Keratinocyte (primary cell): Measurements from ENCODE around the gene ELAVL3. TPM values are rescaled to one million over a fixed set of nuclear protein-coding genes. Genes with fewer than 3 reads are reported as not detected.

Experiments used
- DNase-seq: peaks from one replicate; pipeline ENCODE4 v3.0.0-alpha.2; 2011; ENCODE audit warnings: low read depth, missing footprints, low spot score
- FAIRE-seq: peaks from 2 replicates; lab custom pipeline; 2011; peaks lifted over from hg19 to GRCh38; lab: Jason Lieb, UNC
- H2AFZ ChIP-seq: 2 replicates; pipeline ENCODE4 v1.6.0; 2012; ENCODE audit warnings: low read length, control low read depth, inconsistent platforms; ENCODE audit not compliant: control insufficient read depth
- H3K27ac ChIP-seq: 2 replicates; pipeline ENCODE4 v1.5.1; 2011; ENCODE audit warnings: low read length; ENCODE audit not compliant: control insufficient read depth, insufficient read depth
- H3K27me3 ChIP-seq: 3 replicates; pipeline ENCODE4 v1.6.0; 2011; ENCODE audit warnings: low read length; ENCODE audit not compliant: control insufficient read depth, insufficient read depth; ENCODE audit errors: extremely low read depth
- H3K36me3 ChIP-seq, 2 experiments: 2 replicates in 1 of 2; 3 replicates in 1 of 2; pipeline ENCODE4 v1.5.1; 2011; ENCODE audit warnings: low read length in 2 of 2, mild to moderate bottlenecking in 1 of 2; ENCODE audit not compliant: control insufficient read depth in 2 of 2, insufficient read depth in 2 of 2; ENCODE audit errors: extremely low read depth in 1 of 2
- H3K4me1 ChIP-seq: 3 replicates; pipeline ENCODE4 v1.5.1; 2011; ENCODE audit warnings: low read length; ENCODE audit not compliant: control insufficient read depth, insufficient read depth; ENCODE audit errors: extremely low read depth
- H3K4me2 ChIP-seq: 3 replicates; pipeline ENCODE4 v1.6.0; 2011; ENCODE audit warnings: low read depth, low read length; ENCODE audit not compliant: control insufficient read depth, insufficient read depth; ENCODE audit errors: extremely low read depth
- H3K4me3 ChIP-seq, 3 experiments: fragments of 200-600 bp in 1 of 3; sonication (generic) in 1 of 3; 2 replicates in 2 of 3; 3 replicates in 1 of 3; pipeline ENCODE4 v1.5.1; 2011 to 2016; ENCODE audit warnings: low read length in 3 of 3, mild to moderate bottlenecking in 3 of 3, control low read depth in 2 of 3, inconsistent platforms in 1 of 3, low read depth in 1 of 3, mixed read lengths in 1 of 3, mixed run types in 1 of 3, moderate library complexity in 1 of 3; ENCODE audit not compliant: control insufficient read depth in 2 of 3, insufficient read depth in 2 of 3; ENCODE audit errors: extremely low read depth in 1 of 3
- H3K79me2 ChIP-seq: 2 replicates; pipeline ENCODE4 v1.6.0; 2012; ENCODE audit warnings: low read length; ENCODE audit not compliant: control insufficient read depth, insufficient read depth
- H3K9ac ChIP-seq: 3 replicates; pipeline ENCODE4 v1.6.0; 2011; ENCODE audit warnings: low read length; ENCODE audit not compliant: control insufficient read depth, insufficient read depth; ENCODE audit errors: extremely low read depth
- H3K9me1 ChIP-seq: 3 replicates; pipeline ENCODE4 v1.6.0; 2011; ENCODE audit warnings: low read length; ENCODE audit not compliant: control insufficient read depth, insufficient read depth; ENCODE audit errors: extremely low read depth
- H3K9me3 ChIP-seq: 2 replicates; pipeline ENCODE4 v1.5.1; 2012; ENCODE audit warnings: low read depth, low read length; ENCODE audit not compliant: control insufficient read depth
- H4K20me1 ChIP-seq: 3 replicates; pipeline ENCODE4 v1.6.0; 2011; ENCODE audit warnings: low read length; ENCODE audit not compliant: control insufficient read depth, insufficient read depth; ENCODE audit errors: extremely low read depth
- EZH2 ChIP-seq: IDR thresholded peaks from one replicate; pipeline ENCODE4 v1.6.1; 2012; ENCODE audit warnings: inconsistent platforms, mild to moderate bottlenecking, low read length, moderate library complexity
- dilution Hi-C: fragments of 300-500 bp; cut with MboI; formaldehyde crosslinking; loops from one replicate; pipeline ENCODE4 v1.7.0; 2020; ENCODE audit warnings: low sequenced_read_pairs; ENCODE audit not compliant: extremely low pct_ligation_motif_present
- polyA plus RNA-seq, 5 experiments: library from polyadenylated mRNA; depleted of rRNA in 3 of 5; stranded (reverse) in 3 of 5; stranded (forward) in 1 of 5; unstranded in 1 of 5; fragments of >200 nt; gene quantifications; 1 replicate in 1 of 5; 2 replicates in 3 of 5; 3 replicates in 1 of 5; pipeline versions ENCODE4 v1.2.1 to v1.2.3, GENCODE V29; 2011 to 2012; ENCODE audit warnings: missing spikeins in 2 of 5, low read depth in 1 of 5, low replicate concordance in 1 of 5
- TF ChIP-seq, protein P1 (sequence below), 3 experiments: IDR thresholded peaks in 1 of 3; conservative IDR thresholded peaks in 1 of 3; optimal IDR thresholded peaks in 1 of 3; 2 replicates in 2 of 3; 3 replicates in 1 of 3; pipeline versions ENCODE3 to v1.5.1; 2011; ENCODE audit warnings: low read length in 3 of 3, mild to moderate bottlenecking in 3 of 3, moderate library complexity in 2 of 3, control low read depth in 1 of 3, inconsistent platforms in 1 of 3; ENCODE audit not compliant: insufficient read depth in 2 of 3; ENCODE audit errors: extremely low read depth in 1 of 3

The ELAVL3 gene
- polyA plus RNA-seq, 1 donor (not counting 4 experiments of a cell fraction or from before 2014, with no cell fraction given): not detected

GRCh38 chr19:11445141-11445540, 35.7 kb downstream of the ELAVL3 start:
- H2AFZ ChIP-seq: no peak overlapping the region
- H3K4me2 ChIP-seq: no peak overlapping the region
- H4K20me1 ChIP-seq: no peaks in the 10 kb centered on the region
- H3K9ac ChIP-seq: no peak overlapping the region
- H3K36me3 ChIP-seq: peaks cover 30 to 38% of the 10 kb centered on the region in 2 experiments
- H3K27me3 ChIP-seq: no peaks in the 10 kb centered on the region
- no peak for FAIRE-seq
- no peak overlapping the region for H3K4me3 ChIP-seq
- peaks cover 11% of the 10 kb centered on the region for H3K4me1 ChIP-seq
- TF ChIP-seq, protein P1, sequence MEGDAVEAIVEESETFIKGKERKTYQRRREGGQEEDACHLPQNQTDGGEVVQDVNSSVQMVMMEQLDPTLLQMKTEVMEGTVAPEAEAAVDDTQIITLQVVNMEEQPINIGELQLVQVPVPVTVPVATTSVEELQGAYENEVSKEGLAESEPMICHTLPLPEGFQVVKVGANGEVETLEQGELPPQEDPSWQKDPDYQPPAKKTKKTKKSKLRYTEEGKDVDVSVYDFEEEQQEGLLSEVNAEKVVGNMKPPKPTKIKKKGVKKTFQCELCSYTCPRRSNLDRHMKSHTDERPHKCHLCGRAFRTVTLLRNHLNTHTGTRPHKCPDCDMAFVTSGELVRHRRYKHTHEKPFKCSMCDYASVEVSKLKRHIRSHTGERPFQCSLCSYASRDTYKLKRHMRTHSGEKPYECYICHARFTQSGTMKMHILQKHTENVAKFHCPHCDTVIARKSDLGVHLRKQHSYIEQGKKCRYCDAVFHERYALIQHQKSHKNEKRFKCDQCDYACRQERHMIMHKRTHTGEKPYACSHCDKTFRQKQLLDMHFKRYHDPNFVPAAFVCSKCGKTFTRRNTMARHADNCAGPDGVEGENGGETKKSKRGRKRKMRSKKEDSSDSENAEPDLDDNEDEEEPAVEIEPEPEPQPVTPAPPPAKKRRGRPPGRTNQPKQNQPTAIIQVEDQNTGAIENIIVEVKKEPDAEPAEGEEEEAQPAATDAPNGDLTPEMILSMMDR (optimal IDR thresholded peaks at IDR 0.05 in 1 of 3, IDR thresholded peaks at IDR 0.05 in 1 of 3, conservative IDR thresholded peaks at IDR 0.05 in 1 of 3; ENCODE audit: extremely low read depth in 1 of 3, insufficient read depth in 2 of 3, low read length in 3 of 3): no peak
- peaks cover 10% of the 10 kb centered on the region for H3K79me2 ChIP-seq
- H3K27ac ChIP-seq: no peak overlapping the region
- dilution Hi-C loops: no loop called here
- no peak for DNase-seq
- H3K9me3 ChIP-seq: no peaks in the 10 kb centered on the region
- no peaks in the 10 kb centered on the region for H3K9me1 ChIP-seq

GRCh38 chr19:11444059-11444458, 36.8 kb downstream of the ELAVL3 start:
- Histone ChIP-seq H3K9ac (peak overlapping the region; percentile 20), H3K9me3 (no peaks in the 10 kb centered on the region), H2AFZ (no peak overlapping the region), H3K79me2 (peaks cover 10% of the 10 kb centered on the region), H3K36me3 (peaks cover 26 to 36% of the 10 kb centered on the region in 2 experiments), H3K9me1 (no peaks in the 10 kb centered on the region), H4K20me1 (no peaks in the 10 kb centered on the region), H3K4me1 (peaks cover 11% of the 10 kb centered on the region), H3K27ac (peak overlapping the region; percentile 38), H3K4me3 (peak overlapping the region in 1 of 3 experiments; percentile 5), H3K27me3 (no peaks in the 10 kb centered on the region), H3K4me2 (peak overlapping the region; percentile 63)
- DNase-seq (no peak), FAIRE-seq (peak; percentile 86)
- dilution Hi-C loops: no loop called here
- TF ChIP-seq, protein P1 (optimal IDR thresholded peaks at IDR 0.05 in 1 of 3, IDR thresholded peaks at IDR 0.05 in 1 of 3, conservative IDR thresholded peaks at IDR 0.05 in 1 of 3; ENCODE audit: extremely low read depth in 1 of 3, insufficient read depth in 2 of 3, low read length in 3 of 3): no peak
- TF ChIP-seq EZH2: no peak
